ENCODE results near the gene ANKRD13B.
"Not testable (repeated sequence)": the region's sequence is repeated elsewhere in the genome, so short reads cannot be mapped to it uniquely, and the experiment has no call there.

ANKRD13B gene

GRCh38 chr17:29643817-29644160, 50.9 kb downstream of the ANKRD13B start:
- H3K36me3 ChIP-seq, result peaks cover 5% of the 10 kb centered on the region; the same call in 1 of the 2 replicates
- no peak for TF ChIP-seq CTCF (IDR thresholded peaks at IDR 0.05; ENCODE audit: low read depth, low read length)
- no peak overlapping the region for H3K4me3 ChIP-seq (ENCODE audit: low read depth, low read length)
- H3K9me3 ChIP-seq (ENCODE audit: severe bottlenecking), result no peaks in the 10 kb centered on the region
- H3K27me3 ChIP-seq (ENCODE audit: insufficient read depth, low read depth, severe bottlenecking), result no peaks in the 10 kb centered on the region
- DNase-seq, result no peak
- H3K27ac ChIP-seq, result no peak overlapping the region

DNA sequence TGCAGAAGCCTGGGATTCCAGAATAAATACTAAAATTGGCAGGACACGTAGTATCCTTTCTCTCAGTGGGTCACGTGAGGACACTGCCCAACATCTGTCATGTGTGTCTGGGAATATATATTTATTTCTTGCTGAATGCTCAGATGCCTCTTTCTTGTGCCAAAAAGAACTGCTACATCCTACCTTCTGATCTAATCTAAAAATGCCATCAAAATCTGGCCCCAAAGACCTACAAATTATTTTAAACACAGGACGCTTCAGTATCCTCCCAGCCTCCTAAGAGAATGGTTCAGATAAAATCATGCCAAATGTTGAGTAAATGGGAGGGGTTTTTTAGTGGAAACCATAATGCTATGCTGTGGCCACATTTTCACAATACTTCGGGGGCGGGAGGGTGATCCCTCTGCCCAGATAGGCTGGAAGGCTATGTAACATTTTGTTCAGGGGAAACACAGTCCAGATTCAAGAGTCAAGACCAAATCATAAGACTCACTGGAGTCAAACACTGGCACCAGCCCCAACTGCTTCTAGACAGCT, 52.7 kb downstream of the ANKRD13B start:
- Histone ChIP-seq H3K4me3 (ENCODE audit: low read depth, low read length) (no peak overlapping the region), H3K27me3 (ENCODE audit: insufficient read depth, low read depth, severe bottlenecking) (no peaks in the 10 kb centered on the region), H3K27ac (no peak overlapping the region), H3K36me3 (peaks cover 2% of the 10 kb centered on the region; the same call in 1 of the 2 replicates), H3K9me3 (ENCODE audit: severe bottlenecking) (no peaks in the 10 kb centered on the region)
- no peak for DNase-seq
- TF ChIP-seq CTCF (IDR thresholded peaks at IDR 0.05; ENCODE audit: low read depth, low read length), result no peak

DNA sequence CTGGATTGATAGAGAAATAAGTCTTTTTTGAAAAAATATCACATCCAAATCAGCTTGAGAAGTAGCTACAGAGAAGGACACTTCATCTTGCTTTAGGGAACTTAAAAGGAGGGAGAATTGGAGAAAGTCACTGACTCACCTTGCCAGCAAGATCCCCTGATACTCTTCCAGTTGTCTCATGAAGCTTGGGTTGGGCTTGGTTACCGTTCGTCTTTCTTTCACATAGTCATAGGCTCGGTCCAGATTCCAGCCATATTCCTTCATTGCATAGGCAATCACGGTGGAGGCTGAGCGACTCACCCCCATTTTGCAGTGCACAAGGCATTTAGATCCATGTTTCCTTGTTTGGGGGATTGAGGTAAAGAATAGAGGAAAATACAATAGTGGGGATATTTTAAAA, 55.1 kb downstream of the ANKRD13B start:
- Histone ChIP-seq H3K27me3 (ENCODE audit: insufficient read depth, low read depth, severe bottlenecking) (no peaks in the 10 kb centered on the region), H3K4me3 (ENCODE audit: low read depth, low read length) (no peak overlapping the region), H3K27ac (no peak overlapping the region), H3K9me3 (ENCODE audit: severe bottlenecking) (no peaks in the 10 kb centered on the region), H3K36me3 (peaks cover 2% of the 10 kb centered on the region; the same call in 1 of the 2 replicates)
- TF ChIP-seq CTCF (IDR thresholded peaks at IDR 0.05; ENCODE audit: low read depth, low read length), result no peak
- no peak for DNase-seq

DNA sequence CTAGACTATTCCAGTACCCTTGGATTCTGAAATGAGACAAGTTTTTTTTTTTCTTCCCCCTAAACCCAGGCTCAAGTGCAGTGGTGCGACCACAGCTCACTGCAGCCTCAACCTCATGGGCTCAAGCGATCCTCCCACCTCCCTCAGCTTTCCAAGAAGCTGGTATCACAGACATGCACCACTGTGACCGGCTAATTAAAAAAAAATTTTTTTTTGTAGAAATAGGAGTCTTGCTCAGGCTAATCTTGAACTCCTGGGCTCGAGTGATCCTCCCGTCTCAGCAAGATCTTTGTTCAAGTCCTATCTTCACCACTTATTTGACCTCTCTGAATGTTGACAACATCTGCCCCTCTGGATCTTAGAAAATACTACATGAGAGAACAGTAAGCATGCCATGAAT, 56.4 kb downstream of the ANKRD13B start:
- no peaks in the 10 kb centered on the region for H3K27me3 ChIP-seq (ENCODE audit: insufficient read depth, low read depth, severe bottlenecking)
- H3K36me3 ChIP-seq, result peaks cover 2% of the 10 kb centered on the region; the same call in 1 of the 2 replicates
- no peak overlapping the region for H3K27ac ChIP-seq
- no peak for TF ChIP-seq CTCF (IDR thresholded peaks at IDR 0.05; ENCODE audit: low read depth, low read length)
- no peak overlapping the region for H3K4me3 ChIP-seq (ENCODE audit: low read depth, low read length)
- no peaks in the 10 kb centered on the region for H3K9me3 ChIP-seq (ENCODE audit: severe bottlenecking)
- no peak for DNase-seq

GRCh38 chr17:29650396-29650795, 57.5 kb downstream of the ANKRD13B start:
- H3K4me3 ChIP-seq (ENCODE audit: low read depth, low read length), result no peak overlapping the region
- H3K9me3 ChIP-seq (ENCODE audit: severe bottlenecking), result no peaks in the 10 kb centered on the region
- no peak for DNase-seq
- H3K36me3 ChIP-seq, result peaks cover 4% of the 10 kb centered on the region; the same call in 1 of the 2 replicates
- no peaks in the 10 kb centered on the region for H3K27me3 ChIP-seq (ENCODE audit: insufficient read depth, low read depth, severe bottlenecking)
- no peak overlapping the region for H3K27ac ChIP-seq
- no peak for TF ChIP-seq CTCF (IDR thresholded peaks at IDR 0.05; ENCODE audit: low read depth, low read length)

DNA sequence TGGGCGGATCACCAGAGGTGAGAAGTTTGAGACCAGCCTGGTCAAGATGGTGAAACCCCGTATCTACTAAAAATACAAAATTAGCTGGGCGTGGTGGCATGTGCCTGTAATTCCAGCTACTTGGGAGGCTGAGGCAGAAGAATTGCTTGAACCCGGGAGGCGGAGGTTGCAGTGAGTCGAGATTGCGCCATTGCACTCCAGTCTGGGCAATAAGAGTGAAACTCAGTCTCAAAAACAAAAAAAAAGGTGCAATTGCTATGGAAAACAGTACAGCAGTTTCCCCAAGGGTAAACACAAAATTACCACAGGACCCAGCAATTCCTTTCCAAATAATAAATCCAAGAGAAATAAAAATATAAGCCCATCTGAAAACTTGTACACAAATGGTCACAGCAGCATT, 59.0 kb downstream of the ANKRD13B start:
- not testable (repeated sequence) for DNase-seq; H3K27me3 ChIP-seq (ENCODE audit: insufficient read depth, low read depth, severe bottlenecking); H3K27ac ChIP-seq

More for the DNA sequence above, 59.0 kb downstream of the ANKRD13B start:
- not testable (repeated sequence) for H3K9me3 ChIP-seq (ENCODE audit: severe bottlenecking); H3K4me3 ChIP-seq (ENCODE audit: low read depth, low read length); H3K36me3 ChIP-seq
